ENCODE measurements around the gene PLXNC1.

PLXNC1 gene

GRCh38 chr12:94147991-94148738, at the start of gene PLXNC1:
Gene PLXNC1, plus strand, starts transcription at chr12:94148577. Its CDS starts 395 bp downstream, at chr12:94148972.
- Histone ChIP-seq H3K27me3 (peaks cover 74% of the 10 kb centered on the region), H3K4me2 (peak within 1 kb of the TSS; percentile 95), H3K4me3 (peak within 1 kb of the TSS; percentile 83), H3K27ac (no peak within 1 kb of the TSS), H3K4me1 (peaks cover 33% of the 10 kb centered on the region), H3K9me3 (no peaks in the 10 kb centered on the region), H3K36me3 (no peaks in the 10 kb centered on the region), H4K20me1 (peaks cover 35% of the 10 kb centered on the region), H3K9ac (peak within 1 kb of the TSS; percentile 64; the same call in 1 of the 2 replicates)
- no peak for TF ChIP-seq Cebpa-rat (IDR thresholded peaks at IDR 0.05)

GRCh38 chr12:94099191-94099590, 49.2 kb upstream of the PLXNC1 start:
- no peaks in the 10 kb centered on the region for H4K20me1 ChIP-seq
- no peak overlapping the region for H3K27ac ChIP-seq
- no peaks in the 10 kb centered on the region for H3K36me3 ChIP-seq
- H3K27me3 ChIP-seq = peaks cover 33% of the 10 kb centered on the region
- no peak overlapping the region for H3K9ac ChIP-seq
- no peaks in the 10 kb centered on the region for H3K9me3 ChIP-seq
- peak overlapping the region; percentile 38 for H3K4me2 ChIP-seq
- no peak overlapping the region for H3K4me3 ChIP-seq
- no peak for TF ChIP-seq Cebpa-rat (IDR thresholded peaks at IDR 0.05)
- H3K4me1 ChIP-seq = peaks cover 20% of the 10 kb centered on the region

- peak overlapping the region; percentile 38 for H3K4me2 ChIP-seq
- H3K27ac ChIP-seq = no peak overlapping the region
- peaks cover 33% of the 10 kb centered on the region for H3K27me3 ChIP-seq
- no peaks in the 10 kb centered on the region for H3K9me3 ChIP-seq
- H4K20me1 ChIP-seq = no peaks in the 10 kb centered on the region
- TF ChIP-seq Cebpa-rat (IDR thresholded peaks at IDR 0.05) = no peak
- no peak overlapping the region for H3K9ac ChIP-seq
- H3K4me3 ChIP-seq = no peak overlapping the region
- H3K4me1 ChIP-seq = peaks cover 20% of the 10 kb centered on the region
- no peaks in the 10 kb centered on the region for H3K36me3 ChIP-seq
These were observed 48.7 kb upstream of the PLXNC1 start for GRCh38 chr12:94099632-94100031.

- Histone ChIP-seq H4K20me1 (no peaks in the 10 kb centered on the region), H3K4me2 (peak overlapping the region; percentile 38; the same call in 1 of the 2 replicates), H3K9ac (no peak overlapping the region), H3K27me3 (peaks cover 33% of the 10 kb centered on the region), H3K36me3 (no peaks in the 10 kb centered on the region), H3K9me3 (no peaks in the 10 kb centered on the region), H3K4me3 (no peak overlapping the region), H3K4me1 (peaks cover 20% of the 10 kb centered on the region), H3K27ac (no peak overlapping the region)
- TF ChIP-seq Cebpa-rat (IDR thresholded peaks at IDR 0.05) = no peak
These were observed 48.2 kb upstream of the PLXNC1 start for GRCh38 chr12:94100211-94100627.

GRCh38 chr12:94100990-94101737, 47.2 kb upstream of the PLXNC1 start:
- Histone ChIP-seq H3K9me3 (no peaks in the 10 kb centered on the region), H3K4me3 (peak overlapping the region; percentile 74), H3K9ac (peak overlapping the region; percentile 51; the same call in 1 of the 2 replicates), H3K36me3 (no peaks in the 10 kb centered on the region), H3K4me2 (peak overlapping the region; percentile 100), H4K20me1 (no peaks in the 10 kb centered on the region), H3K27ac (no peak overlapping the region), H3K4me1 (peaks cover 20% of the 10 kb centered on the region), H3K27me3 (peaks cover 33% of the 10 kb centered on the region)
- no peak for TF ChIP-seq Cebpa-rat (IDR thresholded peaks at IDR 0.05)

- peak overlapping the region; percentile 74 for H3K4me3 ChIP-seq
- no peaks in the 10 kb centered on the region for H3K9me3 ChIP-seq
- H3K27me3 ChIP-seq = peaks cover 33% of the 10 kb centered on the region
- H3K9ac ChIP-seq = peak overlapping the region; percentile 51
- no peaks in the 10 kb centered on the region for H3K36me3 ChIP-seq
- H3K4me1 ChIP-seq = peaks cover 20% of the 10 kb centered on the region
- no peaks in the 10 kb centered on the region for H4K20me1 ChIP-seq
- H3K4me2 ChIP-seq = peak overlapping the region; percentile 100
- no peak for TF ChIP-seq Cebpa-rat (IDR thresholded peaks at IDR 0.05)
- no peak overlapping the region for H3K27ac ChIP-seq
These were observed 46.4 kb upstream of the PLXNC1 start for GRCh38 chr12:94101738-94102660.

- H3K4me2 ChIP-seq = no peak overlapping the region
- no peaks in the 10 kb centered on the region for H3K36me3 ChIP-seq
- H4K20me1 ChIP-seq = no peaks in the 10 kb centered on the region
- H3K27me3 ChIP-seq = peaks cover 31% of the 10 kb centered on the region
- no peak for TF ChIP-seq Cebpa-rat (IDR thresholded peaks at IDR 0.05)
- H3K4me1 ChIP-seq = peaks cover 20% of the 10 kb centered on the region
- H3K9me3 ChIP-seq = no peaks in the 10 kb centered on the region
- no peak overlapping the region for H3K4me3 ChIP-seq
- no peak overlapping the region for H3K27ac ChIP-seq
- H3K9ac ChIP-seq = no peak overlapping the region
These were observed 44.4 kb upstream of the PLXNC1 start for GRCh38 chr12:94103986-94104385.

- H4K20me1 ChIP-seq = no peaks in the 10 kb centered on the region
- no peak overlapping the region for H3K4me3 ChIP-seq
- no peak overlapping the region for H3K4me2 ChIP-seq
- H3K9me3 ChIP-seq = no peaks in the 10 kb centered on the region
- TF ChIP-seq Cebpa-rat (IDR thresholded peaks at IDR 0.05) = no peak
- no peaks in the 10 kb centered on the region for H3K4me1 ChIP-seq
- H3K27me3 ChIP-seq = no peaks in the 10 kb centered on the region
- no peaks in the 10 kb centered on the region for H3K36me3 ChIP-seq
- no peak overlapping the region for H3K27ac ChIP-seq
- H3K9ac ChIP-seq = no peak overlapping the region
These were observed 40.5 kb upstream of the PLXNC1 start for GRCh38 chr12:94107910-94108309.

GRCh38 chr12:94109160-94109559, 39.2 kb upstream of the PLXNC1 start:
- H3K27me3 ChIP-seq = no peaks in the 10 kb centered on the region
- H3K9me3 ChIP-seq = no peaks in the 10 kb centered on the region
- H4K20me1 ChIP-seq = no peaks in the 10 kb centered on the region
- no peaks in the 10 kb centered on the region for H3K4me1 ChIP-seq
- no peak overlapping the region for H3K4me3 ChIP-seq
- no peak overlapping the region for H3K4me2 ChIP-seq
- no peak overlapping the region for H3K9ac ChIP-seq
- H3K36me3 ChIP-seq = no peaks in the 10 kb centered on the region
- no peak for TF ChIP-seq Cebpa-rat (IDR thresholded peaks at IDR 0.05)
- no peak overlapping the region for H3K27ac ChIP-seq
